GM19193 (cell line): ENCODE data around the gene EFCAB7.

Source experiments
- POLR2A ChIP-seq: IDR thresholded peaks from 4 replicates; pipeline ENCODE4 v1.6.1; 2011; ENCODE audit not compliant: insufficient read depth, insufficient read length; ENCODE audit errors: extremely low read depth

EFCAB7 gene

GRCh38 chr1:63593886-63594605 is 70.7 kb downstream of the EFCAB7 start:
- TF ChIP-seq POLR2A = no peak

- no peak for TF ChIP-seq POLR2A
These were observed 72.1 kb downstream of the EFCAB7 start for GRCh38 chr1:63595435-63595834.

GRCh38 chr1:63599799-63600198 is 76.5 kb downstream of the EFCAB7 start:
- no peak for TF ChIP-seq POLR2A

GRCh38 chr1:63600248-63600647 is 76.9 kb downstream of the EFCAB7 start:
- TF ChIP-seq POLR2A = no peak

- TF ChIP-seq POLR2A = no peak
These were observed 77.7 kb downstream of the EFCAB7 start for GRCh38 chr1:63601061-63601460.

GRCh38 chr1:63601463-63601862 is 78.1 kb downstream of the EFCAB7 start:
- no peak for TF ChIP-seq POLR2A

- no peak for TF ChIP-seq POLR2A
These were observed 78.6 kb downstream of the EFCAB7 start for GRCh38 chr1:63601912-63602311.

GRCh38 chr1:63602629-63603028 is 79.3 kb downstream of the EFCAB7 start:
- TF ChIP-seq POLR2A = no peak

- TF ChIP-seq POLR2A = no peak
These were observed 80.5 kb downstream of the EFCAB7 start for GRCh38 chr1:63603810-63604209.

GRCh38 chr1:63607322-63607721 is 84.0 kb downstream of the EFCAB7 start:
- no peak for TF ChIP-seq POLR2A

- no peak for TF ChIP-seq POLR2A
These were observed 87.9 kb downstream of the EFCAB7 start for GRCh38 chr1:63611231-63611630.

- no peak for TF ChIP-seq POLR2A
These were observed 89.2 kb downstream of the EFCAB7 start for GRCh38 chr1:63612564-63612963.

GRCh38 chr1:63612971-63613370 is 89.6 kb downstream of the EFCAB7 start:
- TF ChIP-seq POLR2A = no peak

GRCh38 chr1:63615768-63616420 is 92.6 kb downstream of the EFCAB7 start:
- TF ChIP-seq POLR2A = no peak

GRCh38 chr1:63617450-63617849 is 94.1 kb downstream of the EFCAB7 start:
- TF ChIP-seq POLR2A = no peak

- no peak for TF ChIP-seq POLR2A
These were observed 94.7 kb downstream of the EFCAB7 start for GRCh38 chr1:63618011-63618410.
